Gastroesophageal sphincter (tissue), 4 donors: ENCODE measurements around the gene FRMD6. TPM values are rescaled to one million over a fixed set of nuclear protein-coding genes. Genes with fewer than 3 reads are reported as not detected.

Experiments
- ATAC-seq: fragments of 150-250 bp; one replicate; pipeline ENCODE4 v1.9.1; 2016; ENCODE audit warnings: mild to moderate bottlenecking, moderate library complexity
- H3K27ac ChIP-seq, 4 donors: fragments of 200-600 bp; sonication (generic) in 3 of 4; 1 replicate in 3 of 4; 2 replicates in 1 of 4; pipeline ENCODE4 v1.5.1; 2016 to 2019
- H3K27me3 ChIP-seq: fragments of 200-600 bp; sonication (generic); one replicate; pipeline ENCODE4 v1.5.1; 2019
- H3K36me3 ChIP-seq, 2 donors: fragments of 200-600 bp; sonication (generic); one replicate each; pipeline ENCODE4 v1.5.1; 2019; ENCODE audit warnings: control low read depth in 1 of 2
- H3K4me1 ChIP-seq, 3 donors: fragments of 200-600 bp; sonication (generic); 1 replicate in 2 of 3; 2 replicates in 1 of 3; pipeline ENCODE4 v1.5.1; 2016 to 2019; ENCODE audit warnings: control low read depth in 2 of 3
- H3K4me3 ChIP-seq, 2 donors: fragments of 200-600 bp; sonication (generic); one replicate each; pipeline ENCODE4 v1.5.1; 2019; ENCODE audit warnings: mild to moderate bottlenecking in 1 of 2, moderate library complexity in 1 of 2
- H3K9me3 ChIP-seq, 3 donors: fragments of 200-600 bp; sonication (generic); one replicate each; pipeline ENCODE4 v1.5.1; 2017 to 2019; ENCODE audit warnings: control low read depth in 2 of 3
- CTCF ChIP-seq, 4 experiments: fragments of 200-600 bp in 2 of 4; fragments of 450-650 bp in 2 of 4; sonication (generic) in 1 of 4; IDR thresholded peaks; one replicate each; pipeline ENCODE4 v1.5.1; 2017 to 2019; ENCODE audit warnings: antibody characterized with exemption in 4 of 4, mild to moderate bottlenecking in 2 of 4, moderate library complexity in 2 of 4
- EP300 ChIP-seq: sonication (generic); formaldehyde crosslinking; IDR thresholded peaks from one replicate; pipeline ENCODE4 v1.6.1; 2017; ENCODE audit warnings: antibody characterized with exemption, mild to moderate bottlenecking
- POLR2A ChIP-seq, 2 donors: fragments of 450-650 bp; IDR thresholded peaks; one replicate each; pipeline ENCODE4 v1.6.1; 2017; ENCODE audit warnings: antibody characterized with exemption in 2 of 2, mild to moderate bottlenecking in 2 of 2, moderate library complexity in 1 of 2
- POLR2AphosphoS5 ChIP-seq: sonication (generic); formaldehyde crosslinking; IDR thresholded peaks from one replicate; pipeline ENCODE4 v1.6.1; 2017; ENCODE audit warnings: antibody characterized with exemption
- WGBS, 2 donors: methylation state at CpG; one replicate each; pipeline ENCODE4 v1.1.5; 2018; ENCODE audit warnings: low coverage in 1 of 2; 5-methylcytosine and 5-hydroxymethylcytosine counted together
- total RNA-seq, 4 donors: library from RNA; depleted of rRNA; stranded (reverse); fragments of >200 nt; gene quantifications; one replicate each; pipeline ENCODE4 v1.1.0, GENCODE V29; 2016

The FRMD6 gene
- total RNA-seq, 4 donors from 2014 or later: 42.5 to 68.6 (median 53.9) TPM

DNA sequence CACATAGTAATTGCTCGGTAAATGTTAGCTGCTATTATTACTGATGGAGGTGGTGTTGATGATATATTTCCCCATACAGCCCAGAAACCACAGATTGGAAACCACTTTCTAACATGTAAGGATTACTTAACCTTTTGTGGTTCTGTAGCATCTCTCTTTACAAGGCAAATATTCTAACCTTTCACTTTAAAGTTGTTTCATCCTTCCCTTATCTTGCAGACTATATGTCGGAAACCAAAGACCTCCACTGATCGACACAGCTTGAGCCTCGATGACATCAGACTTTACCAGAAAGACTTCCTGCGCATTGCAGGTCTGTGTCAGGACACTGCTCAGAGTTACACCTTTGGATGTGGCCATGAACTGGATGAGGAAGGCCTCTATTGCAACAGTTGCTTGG lies 75.8 kb downstream of the FRMD6 start:
- peaks cover 4 to 69% of the 10 kb centered on the region in 2 donors for H3K36me3 ChIP-seq
- WGBS, 2 donors: 86 to 87% methylated on average over 2 to 5 of the region's 5 CpGs

DNA sequence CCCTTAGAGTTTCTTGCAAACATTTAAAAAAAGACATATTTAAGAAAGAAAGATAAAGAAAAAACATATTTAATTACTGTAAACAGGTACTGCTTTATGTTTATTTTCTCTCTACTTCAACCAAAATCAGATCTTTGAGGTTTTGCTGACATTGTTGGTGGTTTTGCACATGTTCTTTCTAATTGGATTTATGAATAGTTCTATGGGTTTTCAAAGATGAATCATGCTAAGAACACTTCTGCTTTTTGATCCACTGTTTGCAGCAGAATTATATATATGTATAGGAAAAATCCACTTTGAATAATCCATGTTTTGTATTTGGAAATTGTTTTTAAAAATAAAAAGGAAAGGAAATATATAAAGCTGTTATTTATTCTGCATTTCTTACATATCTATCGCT lies 78.4 kb downstream of the FRMD6 start:
- Histone ChIP-seq H3K27ac (no peak overlapping the region), H3K36me3 (peaks cover 4 to 45% of the 10 kb centered on the region in 2 donors), H3K9me3 (peaks cover 0 to 6% (median 0%) of the 10 kb centered on the region in 3 donors), H3K27me3 (no peaks in the 10 kb centered on the region), H3K4me1 (no peaks in the 10 kb centered on the region), H3K4me3 (no peak overlapping the region)
- ATAC-seq: no peak
- no peak for TF ChIP-seq CTCF (IDR thresholded peaks at IDR 0.05)
- no peak for TF ChIP-seq EP300
- TF ChIP-seq POLR2A (IDR thresholded peaks at IDR 0.05): no peak
- TF ChIP-seq POLR2AphosphoS5: no peak
- WGBS, 2 donors: 91 to 92% methylated on average over 1 of the region's 1 CpG

More for the DNA sequence above, 75.8 kb downstream of the FRMD6 start:
- Histone ChIP-seq H3K4me1 (no peaks in the 10 kb centered on the region), H3K27ac (no peak overlapping the region), H3K4me3 (no peak overlapping the region), H3K9me3 (no peaks in the 10 kb centered on the region), H3K27me3 (no peaks in the 10 kb centered on the region)
- TF ChIP-seq POLR2A (IDR thresholded peaks at IDR 0.05) (no peak), POLR2AphosphoS5 (no peak), CTCF (IDR thresholded peaks at IDR 0.05) (no peak), EP300 (no peak)
- no peak for ATAC-seq

DNA sequence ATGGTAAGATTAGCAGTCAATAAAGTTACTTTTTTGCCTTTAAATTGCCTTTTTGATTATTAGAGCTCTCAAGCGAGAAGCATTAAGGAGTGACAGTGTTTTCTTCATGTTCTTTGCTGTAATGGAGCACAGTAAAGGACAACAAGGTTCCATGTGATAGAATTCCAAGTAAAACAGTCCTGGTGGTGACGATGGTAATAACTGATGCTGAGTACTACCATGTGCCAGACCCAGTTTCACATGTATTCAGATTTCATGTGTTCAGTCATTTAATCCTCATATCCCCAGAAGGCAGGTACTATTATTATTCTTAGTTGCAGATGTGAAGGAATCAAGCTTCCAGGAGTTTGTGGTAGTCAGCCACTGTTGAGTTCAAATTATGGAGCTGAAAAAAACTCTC lies 79.0 kb downstream of the FRMD6 start:
- Histone ChIP-seq H3K9me3 (peaks cover 0 to 6% (median 0%) of the 10 kb centered on the region in 3 donors), H3K36me3 (peaks cover 4 to 39% of the 10 kb centered on the region in 2 donors), H3K27ac (no peak overlapping the region), H3K27me3 (no peaks in the 10 kb centered on the region), H3K4me3 (no peak overlapping the region), H3K4me1 (no peaks in the 10 kb centered on the region)
- TF ChIP-seq CTCF (IDR thresholded peaks at IDR 0.05): no peak
- no peak for TF ChIP-seq EP300
- TF ChIP-seq POLR2AphosphoS5: no peak
- no peak for TF ChIP-seq POLR2A (IDR thresholded peaks at IDR 0.05)
- 75 to 78% methylated on average over 2 of the region's 2 CpGs for WGBS, 2 donors
- ATAC-seq: no peak

DNA sequence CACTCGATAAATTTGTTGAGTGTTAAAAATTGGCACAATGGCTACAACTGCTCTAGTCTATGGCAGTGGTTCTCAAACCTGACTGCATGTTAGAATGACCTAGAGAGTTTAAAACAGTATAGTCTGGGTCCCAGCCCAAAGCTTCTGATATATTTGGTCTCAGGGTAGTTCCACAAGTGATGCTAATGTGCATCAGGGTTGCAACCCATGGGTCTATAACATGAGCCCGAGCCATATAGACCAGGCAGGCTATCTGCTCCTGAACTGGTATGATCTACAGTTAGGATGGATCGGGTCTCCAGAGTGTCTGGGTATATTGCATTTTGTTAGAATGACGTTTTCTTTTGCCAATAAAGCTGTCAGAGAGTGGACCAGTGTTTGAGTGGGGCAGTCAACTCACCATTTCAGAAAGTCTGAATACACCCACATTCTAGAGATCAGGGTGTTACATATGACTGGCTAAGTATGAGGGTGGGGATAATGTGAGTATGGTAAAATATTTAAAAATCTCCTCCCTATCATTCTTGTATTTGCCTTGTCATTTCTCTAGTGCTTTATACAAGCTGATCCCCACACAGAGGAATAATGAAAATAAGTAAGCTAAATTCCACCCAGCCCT lies 80.9 kb downstream of the FRMD6 start:
- H3K27ac ChIP-seq: no peak overlapping the region
- H3K4me3 ChIP-seq: no peak overlapping the region
- H3K27me3 ChIP-seq: no peaks in the 10 kb centered on the region
- ATAC-seq: no peak
- H3K9me3 ChIP-seq: peaks cover 0 to 6% (median 0%) of the 10 kb centered on the region in 3 donors
- H3K4me1 ChIP-seq: no peaks in the 10 kb centered on the region
- TF ChIP-seq POLR2A (IDR thresholded peaks at IDR 0.05): no peak
- TF ChIP-seq CTCF (IDR thresholded peaks at IDR 0.05): no peak
- no peak for TF ChIP-seq POLR2AphosphoS5
- no peak for TF ChIP-seq EP300
- H3K36me3 ChIP-seq: peaks cover under 1 to 20% of the 10 kb centered on the region in 2 donors
- WGBS, 2 donors: 65% methylated on average over 3 of the region's 4 CpGs; no CpG with 5 or more reads in 1 of the 2 donors

DNA sequence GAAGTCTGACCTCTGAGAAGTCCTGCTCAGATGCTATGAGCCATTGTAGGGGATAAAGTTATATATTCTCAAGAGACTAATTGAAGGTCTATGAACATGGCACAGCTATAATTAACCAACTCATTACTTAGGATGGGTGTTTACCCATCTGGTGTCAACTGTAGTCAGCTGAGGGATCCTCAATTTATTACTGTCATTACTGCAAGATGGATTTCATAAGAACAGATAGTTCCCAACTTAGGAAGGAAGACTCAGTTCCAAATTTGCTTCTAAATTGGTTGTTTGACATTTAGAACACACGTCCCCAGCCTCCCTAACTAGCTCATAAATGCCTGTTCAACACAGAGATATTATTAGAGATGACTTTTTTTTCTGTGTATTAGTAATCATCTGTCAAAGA lies 81.4 kb downstream of the FRMD6 start:
- Histone ChIP-seq H3K27me3 (no peaks in the 10 kb centered on the region), H3K9me3 (peaks cover 0 to 6% (median 0%) of the 10 kb centered on the region in 3 donors), H3K4me3 (no peak overlapping the region), H3K27ac (no peak overlapping the region), H3K36me3 (peaks cover 0 to 15% of the 10 kb centered on the region in 2 donors), H3K4me1 (no peaks in the 10 kb centered on the region)
- WGBS, 2 donors: 14 to 23% methylated on average over 1 of the region's 1 CpG
- no peak for ATAC-seq
- TF ChIP-seq CTCF (IDR thresholded peaks at IDR 0.05) (no peak), POLR2A (IDR thresholded peaks at IDR 0.05) (no peak), POLR2AphosphoS5 (no peak), EP300 (no peak)
